KOPT-K1 (cell line): ENCODE data around the gene DAO.

Experiments
- H3K27ac ChIP-seq: fragments of 200-600 bp; sonication (generic); 2 replicates; pipeline ENCODE4 v1.5.1; 2016; ENCODE audit warnings: antibody characterized with exemption, mild to moderate bottlenecking, low read depth, low read length; ENCODE audit not compliant: poor library complexity, severe bottlenecking
- H3K36me3 ChIP-seq: fragments of 200-600 bp; sonication (generic); 2 replicates; pipeline ENCODE4 v1.5.1; 2017; ENCODE audit warnings: antibody characterized with exemption, mild to moderate bottlenecking, low read length, moderate library complexity; ENCODE audit not compliant: insufficient read depth
- H3K9me3 ChIP-seq: fragments of 200-600 bp; sonication (generic); 2 replicates; pipeline ENCODE4 v1.5.1; 2017; ENCODE audit warnings: antibody characterized with exemption, low read length, mild to moderate bottlenecking; ENCODE audit not compliant: insufficient read depth, poor library complexity, severe bottlenecking

The DAO gene

GRCh38 chr12:108947097-108947496 is 67.2 kb downstream of the DAO start:
- no peak overlapping the region for H3K27ac ChIP-seq
- peaks cover 13% of the 10 kb centered on the region for H3K9me3 ChIP-seq

GRCh38 chr12:108948367-108948766 is 68.5 kb downstream of the DAO start:
- H3K36me3 ChIP-seq = no peaks in the 10 kb centered on the region
- peaks cover 13% of the 10 kb centered on the region for H3K9me3 ChIP-seq
- no peak overlapping the region for H3K27ac ChIP-seq

More at GRCh38 chr12:108947097-108947496, 67.2 kb downstream of the DAO start:
- H3K36me3 ChIP-seq = no peaks in the 10 kb centered on the region

GRCh38 chr12:108949976-108950375 is 70.1 kb downstream of the DAO start:
- H3K36me3 ChIP-seq = no peaks in the 10 kb centered on the region
- H3K27ac ChIP-seq = no peak overlapping the region
- H3K9me3 ChIP-seq = peaks cover 13% of the 10 kb centered on the region
